KOPT-K1 (cell line): ENCODE results near the gene PRAMEF2.
"Not testable (repeated sequence)": the region's sequence is repeated elsewhere in the genome, so short reads cannot be mapped to it uniquely, and the experiment has no call there.

Source experiments
- H3K27ac ChIP-seq: fragments of 200-600 bp; sonication (generic); 2 replicates; pipeline ENCODE4 v1.5.1; 2016; ENCODE audit warnings: antibody characterized with exemption, mild to moderate bottlenecking, low read depth, low read length; ENCODE audit not compliant: poor library complexity, severe bottlenecking
- H3K36me3 ChIP-seq: fragments of 200-600 bp; sonication (generic); 2 replicates; pipeline ENCODE4 v1.5.1; 2017; ENCODE audit warnings: antibody characterized with exemption, mild to moderate bottlenecking, low read length, moderate library complexity; ENCODE audit not compliant: insufficient read depth
- H3K9me3 ChIP-seq: fragments of 200-600 bp; sonication (generic); 2 replicates; pipeline ENCODE4 v1.5.1; 2017; ENCODE audit warnings: antibody characterized with exemption, low read length, mild to moderate bottlenecking; ENCODE audit not compliant: insufficient read depth, poor library complexity, severe bottlenecking

The PRAMEF2 gene

DNA sequence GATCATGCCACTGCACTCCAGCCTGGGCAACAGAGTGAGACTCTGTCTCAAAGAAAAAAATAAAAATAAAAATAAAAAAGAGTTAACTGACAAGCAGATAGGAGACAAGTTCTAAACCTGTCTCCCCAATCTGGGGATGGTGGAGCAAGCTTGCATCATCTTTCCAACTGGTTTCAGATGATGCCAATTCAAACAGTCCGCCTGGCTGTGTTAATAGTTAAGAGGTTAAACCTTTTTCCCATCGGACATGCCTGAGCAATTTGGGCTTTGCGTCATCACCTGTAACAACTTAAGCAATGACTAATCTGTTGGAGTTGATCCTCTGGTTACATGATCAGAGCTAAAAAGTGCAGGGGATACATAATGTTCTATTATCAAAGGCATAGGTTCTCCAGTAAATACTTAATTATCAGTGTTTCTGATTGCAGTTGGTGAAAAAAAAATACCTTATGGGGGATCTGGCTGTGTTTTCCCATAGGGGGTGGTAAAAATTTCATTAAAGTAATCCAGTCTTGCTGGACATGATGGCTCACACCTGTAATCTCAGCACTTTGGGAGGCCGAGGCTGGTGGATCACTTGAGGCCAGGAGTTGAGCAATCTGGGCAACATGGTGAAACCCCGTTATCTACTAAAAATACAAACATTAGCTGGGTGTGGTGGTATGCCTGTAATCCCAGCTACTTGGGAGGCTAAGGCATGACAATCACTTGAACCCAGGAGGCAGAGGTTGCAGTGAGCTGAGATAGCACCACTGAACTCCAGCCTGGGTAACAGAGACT lies 47.1 kb downstream of the PRAMEF2 start:
- not testable (repeated sequence) for H3K36me3 ChIP-seq, H3K27ac ChIP-seq, H3K9me3 ChIP-seq
